GM12872 (cell line): Measurements from ENCODE around the gene HSD17B1.
A peak's percentile ranks its signal among the peaks of the same experiment; 100 is the strongest.

ENCODE experiments used
- CTCF ChIP-seq: IDR thresholded peaks from 3 replicates; pipeline ENCODE4 v1.5.1; 2011; ENCODE audit warnings: low read depth, mild to moderate bottlenecking, low read length, moderate library complexity; ENCODE audit not compliant: insufficient read depth

Gene HSD17B1

GRCh38 chr17:42544874-42545283 lies 7.8 kb upstream of the HSD17B1 start:
- no peak for TF ChIP-seq CTCF

- no peak for TF ChIP-seq CTCF
Measured at GRCh38 chr17:42547001-42547461, 5.7 kb upstream of the HSD17B1 start.

GRCh38 chr17:42547698-42548069 lies 5.0 kb upstream of the HSD17B1 start:
- no peak for TF ChIP-seq CTCF

GRCh38 chr17:42548070-42548837 lies 4.5 kb upstream of the HSD17B1 start:
- peak; percentile 36; the same call in 1 of the 3 replicates for TF ChIP-seq CTCF

- no peak for TF ChIP-seq CTCF
Measured at GRCh38 chr17:42548993-42549755, 3.5 kb upstream of the HSD17B1 start.

GRCh38 chr17:42553161-42553818 lies 567 bp downstream of the HSD17B1 start:
- no peak for TF ChIP-seq CTCF

- no peak for TF ChIP-seq CTCF
Measured at GRCh38 chr17:42553866-42554249, 1.1 kb downstream of the HSD17B1 start.
